IPS-15b (cell line): Measurements from ENCODE around the gene COX7B2.

Source experiments
- H3K27me3 ChIP-seq: one replicate; pipeline ENCODE4 v1.6.1; 2013; ENCODE audit warnings: low read length; ENCODE audit not compliant: control insufficient read depth, insufficient read depth
- H3K36me3 ChIP-seq: one replicate; pipeline ENCODE4 v1.6.1; 2013; ENCODE audit warnings: low read length; ENCODE audit not compliant: control insufficient read depth, insufficient read depth
- H3K4me1 ChIP-seq: one replicate; pipeline ENCODE4 v1.6.1; 2013; ENCODE audit warnings: mild to moderate bottlenecking, low read length; ENCODE audit not compliant: control insufficient read depth, insufficient read depth
- H3K4me3 ChIP-seq: one replicate; pipeline ENCODE4 v1.5.1; 2013; ENCODE audit warnings: low read depth, low read length
- H3K9ac ChIP-seq: one replicate; pipeline ENCODE4 v1.6.1; 2013; ENCODE audit warnings: low read depth, mild to moderate bottlenecking, low read length
- H3K9me3 ChIP-seq: one replicate; pipeline ENCODE4 v1.6.1; 2013; ENCODE audit warnings: mild to moderate bottlenecking, low read length; ENCODE audit not compliant: control insufficient read depth, insufficient read depth

COX7B2 gene

DNA sequence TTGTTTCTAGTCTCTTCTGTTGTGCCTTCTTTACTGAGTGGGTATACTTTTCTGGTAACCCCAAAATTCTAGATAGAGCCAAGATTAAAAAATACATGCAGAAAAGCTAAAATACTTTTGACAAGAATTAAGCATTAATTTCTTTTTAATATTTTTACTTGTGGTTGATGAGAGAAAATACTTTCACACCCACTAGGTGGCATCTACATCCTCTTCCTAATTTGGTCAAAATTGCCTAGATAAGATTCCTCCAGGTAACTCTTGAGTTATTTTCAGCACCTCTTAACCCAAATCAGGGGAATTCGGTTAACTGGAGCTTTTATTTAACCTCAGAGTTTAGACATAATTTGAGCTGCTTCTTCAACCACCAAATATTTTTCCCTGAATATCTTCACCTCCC is 28.4 kb upstream of the COX7B2 start:
- Histone ChIP-seq H3K27me3 (no peaks in the 10 kb centered on the region), H3K4me1 (no peaks in the 10 kb centered on the region), H3K36me3 (no peaks in the 10 kb centered on the region), H3K9ac (no peak overlapping the region), H3K4me3 (no peak overlapping the region), H3K9me3 (no peaks in the 10 kb centered on the region)

DNA sequence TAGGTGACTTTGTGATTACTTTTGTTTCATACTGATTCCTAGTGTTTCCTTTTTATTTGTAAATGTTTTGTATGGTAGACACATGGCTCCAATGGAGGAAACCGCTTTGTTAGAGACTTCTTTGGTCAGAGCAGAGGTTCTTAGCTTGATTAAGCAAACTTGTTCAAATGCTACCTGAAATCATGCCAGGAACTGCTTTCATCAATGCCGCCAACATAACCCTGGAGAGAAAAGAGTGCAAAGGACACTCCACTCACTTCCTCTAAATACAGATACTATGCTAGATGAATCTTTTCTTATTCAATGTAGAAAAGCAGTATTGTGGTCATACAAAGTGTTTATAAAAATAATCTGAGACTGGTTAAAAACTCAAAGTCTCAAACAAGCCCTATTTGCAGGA is 25.7 kb upstream of the COX7B2 start:
- Histone ChIP-seq H3K27me3 (no peaks in the 10 kb centered on the region), H3K36me3 (no peaks in the 10 kb centered on the region), H3K9me3 (no peaks in the 10 kb centered on the region), H3K4me1 (no peaks in the 10 kb centered on the region), H3K9ac (no peak overlapping the region), H3K4me3 (no peak overlapping the region)

DNA sequence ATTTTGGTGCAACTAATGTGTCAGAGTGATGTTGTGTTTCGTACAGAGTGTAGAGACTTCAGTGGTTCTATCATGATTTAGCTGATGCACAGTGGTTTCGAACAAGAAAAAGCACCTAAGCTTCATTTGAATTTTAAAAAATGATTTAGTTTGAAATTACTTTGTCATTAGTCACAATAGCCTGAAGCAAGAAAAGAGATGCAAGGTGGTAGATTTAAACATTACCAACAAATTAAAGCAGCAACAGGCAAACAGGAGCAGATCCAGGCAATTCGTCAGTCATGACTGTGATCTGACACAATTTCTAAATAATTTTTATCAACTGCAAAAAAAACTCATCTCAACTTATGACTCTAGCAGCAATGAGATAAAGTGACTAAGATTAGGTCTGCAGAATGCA is 24.6 kb upstream of the COX7B2 start:
- Histone ChIP-seq H3K9me3 (no peaks in the 10 kb centered on the region), H3K36me3 (no peaks in the 10 kb centered on the region), H3K4me3 (no peak overlapping the region), H3K4me1 (no peaks in the 10 kb centered on the region), H3K27me3 (no peaks in the 10 kb centered on the region), H3K9ac (no peak overlapping the region)

DNA sequence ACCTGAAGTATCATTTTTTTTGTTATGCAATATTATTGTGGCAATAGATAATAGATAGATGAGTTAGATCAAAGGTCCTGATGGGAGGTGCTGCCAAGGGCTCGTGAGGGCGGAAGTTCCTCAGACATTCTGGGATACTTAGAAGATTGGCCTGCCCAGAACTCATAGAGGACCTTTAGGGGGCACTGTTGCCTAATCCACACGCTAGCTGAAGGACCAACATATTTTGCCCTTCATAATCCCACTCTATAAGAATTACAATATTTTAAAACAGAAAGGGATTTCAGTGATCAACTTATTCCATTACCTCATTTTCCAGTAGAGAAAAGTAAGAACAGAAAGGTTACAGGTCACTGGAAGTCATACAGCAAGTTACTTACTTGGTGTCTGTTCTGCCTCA is 22.9 kb upstream of the COX7B2 start:
- Histone ChIP-seq H3K36me3 (no peaks in the 10 kb centered on the region), H3K9me3 (no peaks in the 10 kb centered on the region), H3K9ac (no peak overlapping the region), H3K4me1 (no peaks in the 10 kb centered on the region), H3K4me3 (no peak overlapping the region), H3K27me3 (no peaks in the 10 kb centered on the region)

DNA sequence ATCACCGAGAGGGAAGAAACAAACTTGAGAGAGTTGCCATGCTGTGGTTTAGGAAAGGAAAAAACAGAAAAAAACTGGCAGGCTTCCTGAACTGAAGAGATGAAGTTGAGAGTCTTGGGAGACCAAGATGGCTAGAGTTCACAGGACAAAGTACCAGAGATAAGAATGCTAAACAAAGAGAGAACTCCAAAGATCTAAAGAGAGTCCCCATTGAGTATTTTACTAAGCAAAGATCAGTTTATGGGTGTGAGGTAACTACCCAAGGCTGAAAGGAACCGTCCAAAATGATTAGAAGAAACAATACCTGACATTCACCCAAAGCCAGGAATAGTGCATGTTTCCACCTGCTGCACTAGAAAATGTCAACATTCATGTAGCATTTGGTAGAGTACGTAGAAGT is 21.8 kb upstream of the COX7B2 start:
- no peaks in the 10 kb centered on the region for H3K27me3 ChIP-seq
- no peaks in the 10 kb centered on the region for H3K9me3 ChIP-seq
- H3K36me3 ChIP-seq, result no peaks in the 10 kb centered on the region
- H3K4me3 ChIP-seq, result no peak overlapping the region
- no peak overlapping the region for H3K9ac ChIP-seq
- no peaks in the 10 kb centered on the region for H3K4me1 ChIP-seq

DNA sequence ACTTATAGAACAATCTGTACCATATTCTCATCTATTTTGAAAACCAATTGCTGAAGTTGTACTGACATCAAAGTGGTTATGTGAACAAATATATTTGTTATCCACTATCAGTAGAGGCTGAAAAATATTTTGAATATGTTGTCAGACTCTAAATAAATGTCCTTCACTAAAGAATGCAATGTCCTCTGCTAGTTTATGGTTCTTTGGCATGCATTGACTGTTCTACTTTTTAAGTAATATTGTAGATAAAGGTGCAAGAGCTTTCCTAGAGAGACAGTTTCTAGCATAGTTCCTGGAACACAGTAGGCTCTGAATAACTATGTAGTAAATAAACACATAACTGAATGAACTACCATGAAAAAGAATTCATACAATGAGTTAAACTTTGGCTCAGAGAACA is 18.2 kb upstream of the COX7B2 start:
- Histone ChIP-seq H3K4me1 (no peaks in the 10 kb centered on the region), H3K36me3 (no peaks in the 10 kb centered on the region), H3K9me3 (no peaks in the 10 kb centered on the region), H3K27me3 (no peaks in the 10 kb centered on the region), H3K9ac (no peak overlapping the region), H3K4me3 (no peak overlapping the region)

DNA sequence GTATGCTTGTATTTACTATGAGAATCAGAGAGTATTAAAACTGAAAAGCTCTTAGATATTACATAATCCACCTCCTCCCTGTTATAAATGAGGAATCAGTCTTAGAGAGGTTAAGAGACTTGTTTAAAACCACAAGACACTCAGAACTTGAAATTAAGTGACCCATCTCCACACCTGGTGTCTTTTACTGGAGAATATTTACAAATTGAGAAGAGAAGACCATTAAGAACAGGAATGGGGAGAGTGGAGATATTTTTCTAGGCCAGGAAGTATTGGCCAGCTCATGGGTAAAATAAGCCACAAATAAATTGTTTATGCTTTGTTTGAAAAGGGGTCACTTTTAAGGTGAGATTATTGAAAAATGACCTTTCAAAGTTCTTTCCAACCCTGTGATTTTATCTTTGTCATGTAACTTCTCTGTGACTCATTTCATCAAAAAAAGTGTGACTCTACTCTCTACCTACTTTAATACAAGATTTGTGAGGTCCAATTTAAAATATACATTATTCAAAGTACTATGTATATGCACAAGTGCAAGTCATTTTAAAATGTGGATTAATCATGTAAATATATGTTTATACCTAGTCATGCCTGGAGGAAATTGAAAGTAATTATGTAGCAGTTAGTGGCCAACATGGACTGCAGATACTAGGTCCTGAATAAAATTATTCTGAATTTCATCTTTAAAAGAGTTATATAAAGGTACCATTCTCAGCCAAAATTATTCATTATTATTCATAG is 15.9 kb upstream of the COX7B2 start:
- no peaks in the 10 kb centered on the region for H3K9me3 ChIP-seq
- no peak overlapping the region for H3K9ac ChIP-seq
- H3K27me3 ChIP-seq, result no peaks in the 10 kb centered on the region
- no peak overlapping the region for H3K4me3 ChIP-seq
- H3K4me1 ChIP-seq, result no peaks in the 10 kb centered on the region
- no peaks in the 10 kb centered on the region for H3K36me3 ChIP-seq

DNA sequence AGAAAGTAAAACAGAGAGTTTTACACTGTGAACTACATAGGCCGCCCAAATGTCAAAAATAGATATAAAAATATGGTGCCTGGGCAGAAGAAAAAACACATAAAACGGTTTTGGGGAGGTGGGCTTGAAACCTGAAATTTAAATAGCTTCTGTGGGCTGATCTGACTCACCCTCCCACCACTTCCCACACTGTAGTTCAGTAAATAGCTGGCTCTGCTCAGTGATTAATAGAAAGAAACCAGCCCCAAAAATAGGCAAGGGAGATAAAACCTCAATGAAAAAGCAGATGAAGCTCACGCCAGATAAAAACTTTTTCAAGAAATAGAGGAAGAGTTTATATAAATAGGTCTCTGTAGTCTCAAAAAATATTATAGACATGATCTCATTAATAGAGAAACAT is 13.2 kb upstream of the COX7B2 start:
- no peaks in the 10 kb centered on the region for H3K36me3 ChIP-seq
- H3K4me1 ChIP-seq, result no peaks in the 10 kb centered on the region
- no peak overlapping the region for H3K4me3 ChIP-seq
- H3K9ac ChIP-seq, result no peak overlapping the region
- H3K27me3 ChIP-seq, result no peaks in the 10 kb centered on the region
- no peaks in the 10 kb centered on the region for H3K9me3 ChIP-seq

DNA sequence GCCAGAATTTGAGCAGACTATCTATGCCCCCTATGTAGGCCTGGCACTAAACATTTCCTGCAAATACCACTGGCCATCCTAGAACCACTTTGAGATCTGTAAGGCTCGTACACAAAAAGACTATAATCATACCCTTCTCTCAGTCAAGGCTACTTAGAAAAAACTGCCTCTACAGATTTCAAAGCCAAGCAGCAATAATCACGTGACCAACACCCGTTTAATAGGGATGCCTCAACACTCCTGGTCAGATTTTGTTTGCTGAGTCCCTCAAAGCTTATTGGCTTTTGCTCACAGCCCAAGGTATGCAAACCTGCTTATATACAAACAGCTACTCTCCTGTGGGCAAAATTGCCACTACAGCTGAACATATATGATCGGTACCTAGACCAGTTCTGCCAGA is 897 bp downstream of the COX7B2 start:
- Histone ChIP-seq H3K4me3 (no peak overlapping the region), H3K4me1 (no peaks in the 10 kb centered on the region), H3K9ac (no peak overlapping the region), H3K27me3 (no peaks in the 10 kb centered on the region), H3K36me3 (no peaks in the 10 kb centered on the region), H3K9me3 (no peaks in the 10 kb centered on the region)

DNA sequence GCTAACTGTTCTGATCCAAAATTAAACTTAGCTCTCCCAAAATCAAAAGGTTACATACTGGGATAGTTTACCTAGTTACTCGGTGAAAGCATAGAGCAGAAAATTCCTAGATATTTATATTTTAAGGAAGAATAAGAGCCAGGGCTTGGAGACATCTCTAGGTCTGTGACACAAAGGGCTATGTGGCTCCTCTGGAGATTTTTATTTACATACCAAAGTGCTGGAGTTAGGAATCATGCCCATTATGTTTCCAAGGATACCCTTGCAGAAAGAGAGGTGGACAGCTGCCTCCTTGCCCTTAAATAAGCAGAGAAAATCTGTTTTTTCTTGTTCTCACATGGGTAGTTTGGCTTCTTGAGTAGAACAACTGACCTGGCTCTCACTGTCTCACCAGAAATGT is 9.0 kb downstream of the COX7B2 start:
- H3K27me3 ChIP-seq, result no peaks in the 10 kb centered on the region
- H3K36me3 ChIP-seq, result no peaks in the 10 kb centered on the region
- H3K4me1 ChIP-seq, result no peaks in the 10 kb centered on the region
- no peak overlapping the region for H3K4me3 ChIP-seq
- no peak overlapping the region for H3K9ac ChIP-seq
- H3K9me3 ChIP-seq, result no peaks in the 10 kb centered on the region

DNA sequence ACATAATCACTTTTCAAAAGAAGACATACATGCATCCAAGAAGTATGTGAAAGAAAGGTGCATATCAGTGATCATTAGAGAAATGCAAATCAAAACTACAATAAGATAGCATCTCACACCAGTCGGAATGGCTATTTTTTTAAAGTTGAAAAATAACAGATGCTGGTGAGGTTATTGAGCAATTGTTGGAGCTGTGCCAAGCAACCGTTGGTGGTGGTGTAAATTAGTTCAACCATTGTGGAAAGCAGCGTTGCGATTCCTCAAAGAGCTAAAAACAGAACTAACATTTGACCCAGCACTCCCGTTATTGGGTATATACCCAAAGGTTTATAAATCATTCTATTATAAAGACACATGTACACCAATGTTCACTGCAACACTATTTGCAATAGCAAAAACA is 14.2 kb downstream of the COX7B2 start:
- Histone ChIP-seq H3K9me3 (no peaks in the 10 kb centered on the region), H3K4me3 (no peak overlapping the region)

DNA sequence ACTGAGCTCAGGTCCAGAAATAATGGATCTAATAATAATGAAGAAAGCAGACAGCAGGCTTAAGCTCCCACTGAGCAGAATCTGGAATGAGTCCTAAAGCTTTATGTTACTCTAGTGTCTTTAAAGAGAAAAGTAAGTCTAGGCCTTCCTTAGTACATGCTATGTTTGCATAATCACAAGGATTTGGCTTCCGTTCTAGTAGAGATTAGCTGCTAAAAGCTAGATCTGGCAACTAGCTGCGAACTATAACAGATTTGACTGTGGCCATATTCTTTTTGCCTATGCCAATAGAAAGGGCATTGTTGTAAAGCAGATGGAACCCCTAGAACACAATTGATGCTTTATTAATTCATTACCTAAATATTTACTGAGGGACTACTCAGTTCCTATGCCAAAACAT is 19.0 kb downstream of the COX7B2 start:
- no peaks in the 10 kb centered on the region for H3K9me3 ChIP-seq
- no peak overlapping the region for H3K9ac ChIP-seq
- no peak overlapping the region for H3K4me3 ChIP-seq
- no peaks in the 10 kb centered on the region for H3K4me1 ChIP-seq
- no peaks in the 10 kb centered on the region for H3K36me3 ChIP-seq
- H3K27me3 ChIP-seq, result no peaks in the 10 kb centered on the region

More for the DNA sequence above, 14.2 kb downstream of the COX7B2 start:
- H3K9ac ChIP-seq, result no peak overlapping the region
- H3K4me1 ChIP-seq, result no peaks in the 10 kb centered on the region
- H3K27me3 ChIP-seq, result no peaks in the 10 kb centered on the region
- no peaks in the 10 kb centered on the region for H3K36me3 ChIP-seq
